AG09319 (cell line): ENCODE data around the gene ADAMTS8.

Experiments used
- DNase-seq: peaks from one replicate; pipeline ENCODE4 v3.0.0-alpha.2; 2010; ENCODE audit warnings: low read depth; ENCODE audit errors: extremely low read depth
- TF ChIP-seq, protein P1 (sequence below): IDR thresholded peaks from 2 replicates; pipeline ENCODE4 v1.5.1; 2011; ENCODE audit warnings: low read depth, mild to moderate bottlenecking, inconsistent platforms, low read length, moderate library complexity

Gene ADAMTS8

GRCh38 chr11:130416530-130416882 is 11.9 kb downstream of the ADAMTS8 start:
- no peak for DNase-seq
- TF ChIP-seq, protein P1, sequence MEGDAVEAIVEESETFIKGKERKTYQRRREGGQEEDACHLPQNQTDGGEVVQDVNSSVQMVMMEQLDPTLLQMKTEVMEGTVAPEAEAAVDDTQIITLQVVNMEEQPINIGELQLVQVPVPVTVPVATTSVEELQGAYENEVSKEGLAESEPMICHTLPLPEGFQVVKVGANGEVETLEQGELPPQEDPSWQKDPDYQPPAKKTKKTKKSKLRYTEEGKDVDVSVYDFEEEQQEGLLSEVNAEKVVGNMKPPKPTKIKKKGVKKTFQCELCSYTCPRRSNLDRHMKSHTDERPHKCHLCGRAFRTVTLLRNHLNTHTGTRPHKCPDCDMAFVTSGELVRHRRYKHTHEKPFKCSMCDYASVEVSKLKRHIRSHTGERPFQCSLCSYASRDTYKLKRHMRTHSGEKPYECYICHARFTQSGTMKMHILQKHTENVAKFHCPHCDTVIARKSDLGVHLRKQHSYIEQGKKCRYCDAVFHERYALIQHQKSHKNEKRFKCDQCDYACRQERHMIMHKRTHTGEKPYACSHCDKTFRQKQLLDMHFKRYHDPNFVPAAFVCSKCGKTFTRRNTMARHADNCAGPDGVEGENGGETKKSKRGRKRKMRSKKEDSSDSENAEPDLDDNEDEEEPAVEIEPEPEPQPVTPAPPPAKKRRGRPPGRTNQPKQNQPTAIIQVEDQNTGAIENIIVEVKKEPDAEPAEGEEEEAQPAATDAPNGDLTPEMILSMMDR: no peak

- TF ChIP-seq, protein P1: no peak
- DNase-seq: no peak
Measured at GRCh38 chr11:130415731-130416529, 12.5 kb downstream of the ADAMTS8 start.

DNA sequence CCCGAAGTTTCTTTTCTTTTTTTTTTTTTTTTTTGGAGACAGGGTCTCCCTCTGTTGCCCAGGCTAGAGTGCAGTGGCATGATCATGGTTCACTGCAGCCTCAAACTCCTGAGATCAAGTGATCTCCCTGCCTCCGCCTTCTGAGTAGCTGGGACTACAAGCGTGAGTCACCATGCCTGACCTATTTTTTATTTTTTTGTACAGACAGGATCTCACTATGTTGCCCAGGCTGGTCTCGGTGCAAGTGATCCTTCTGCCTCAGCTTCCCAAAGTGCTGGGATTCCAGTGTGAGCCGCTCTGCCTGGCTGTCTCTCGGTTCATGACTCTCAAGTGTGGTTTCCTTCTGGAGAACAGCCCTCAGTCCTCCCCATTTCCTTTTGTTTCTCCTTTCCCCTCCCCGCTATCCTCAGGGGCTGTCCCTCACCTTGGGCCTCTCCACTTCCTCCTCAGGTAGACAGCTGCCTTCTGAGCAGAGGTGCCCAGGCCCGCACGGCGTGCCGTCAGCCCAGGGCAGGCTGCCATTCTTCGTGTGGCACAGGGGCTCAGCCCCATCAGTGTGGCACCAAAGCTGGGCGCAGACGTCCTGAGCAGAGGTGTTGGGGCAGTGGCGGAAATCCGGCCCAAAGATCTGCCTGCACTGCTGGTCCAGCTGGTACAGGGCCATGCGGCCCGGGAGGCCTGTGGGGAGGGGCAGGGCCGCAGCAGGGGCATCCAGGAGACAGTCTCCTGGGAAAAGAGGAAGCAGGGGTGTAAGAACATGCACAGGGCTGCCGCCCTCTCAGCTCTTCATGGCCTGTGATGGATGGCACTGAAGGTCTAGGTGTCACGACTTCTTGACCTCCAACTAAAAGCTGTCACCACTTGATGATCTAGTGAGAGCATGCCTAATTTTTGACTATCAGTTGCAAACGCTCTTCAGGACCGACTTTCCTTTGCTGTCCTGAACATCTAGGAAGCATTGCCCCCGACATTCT is 14.0 kb downstream of the ADAMTS8 start:
- no peak for DNase-seq
- TF ChIP-seq, protein P1: no peak

DNA sequence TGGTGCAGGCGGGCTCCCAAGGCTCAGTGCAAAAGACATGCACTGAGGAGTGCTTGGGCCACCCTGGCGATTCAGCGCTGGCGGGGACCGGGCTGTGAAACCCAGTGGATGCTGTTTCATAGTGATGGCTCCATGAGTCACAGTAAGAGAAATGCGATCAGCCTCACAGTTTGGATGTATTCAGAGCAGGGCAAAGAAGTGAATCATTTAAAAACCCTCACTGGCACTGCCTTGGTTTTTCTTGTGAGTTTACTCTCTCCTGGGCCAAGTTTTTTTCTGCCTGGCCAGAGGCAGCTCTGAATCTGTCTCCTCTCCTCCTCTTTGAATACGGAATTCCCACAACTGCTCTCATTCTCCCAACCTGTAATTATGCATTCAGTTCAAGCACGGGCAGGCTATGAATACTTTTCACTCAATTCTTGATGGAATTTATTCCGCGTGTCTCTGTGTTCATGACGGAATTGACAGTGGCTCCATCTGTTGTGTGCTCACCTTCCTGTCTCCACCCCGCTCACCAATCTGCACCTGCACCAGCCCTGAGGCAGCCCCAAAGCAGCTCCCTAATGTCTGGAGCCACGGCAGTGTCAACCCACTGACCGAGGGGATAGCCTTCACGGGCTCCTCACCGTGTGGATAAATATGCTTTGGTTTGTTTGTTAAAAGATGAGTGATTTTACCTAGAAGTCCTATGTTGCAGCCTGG is 14.9 kb downstream of the ADAMTS8 start:
- TF ChIP-seq, protein P1: no peak
- DNase-seq: peak; percentile 58

DNA sequence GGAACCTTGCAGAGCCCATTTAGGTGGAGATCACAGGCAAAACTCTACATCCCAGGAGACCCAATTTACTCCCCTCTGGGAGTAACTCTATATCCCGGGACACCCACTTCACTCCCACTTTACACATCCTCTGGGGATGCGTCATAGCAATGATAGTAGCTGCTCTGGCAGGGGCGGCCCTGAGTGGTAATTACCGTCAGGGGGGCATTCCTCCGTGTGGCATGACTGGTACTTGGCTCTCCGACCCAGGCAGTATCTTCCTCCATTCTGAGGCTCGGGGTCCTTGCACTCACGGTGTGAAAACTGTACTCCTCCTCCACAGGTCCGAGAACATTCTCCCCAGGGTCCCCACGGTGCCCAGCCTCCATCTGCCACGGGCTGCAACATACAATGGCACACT is 17.2 kb downstream of the ADAMTS8 start:
- TF ChIP-seq, protein P1: no peak
- DNase-seq: no peak

DNA sequence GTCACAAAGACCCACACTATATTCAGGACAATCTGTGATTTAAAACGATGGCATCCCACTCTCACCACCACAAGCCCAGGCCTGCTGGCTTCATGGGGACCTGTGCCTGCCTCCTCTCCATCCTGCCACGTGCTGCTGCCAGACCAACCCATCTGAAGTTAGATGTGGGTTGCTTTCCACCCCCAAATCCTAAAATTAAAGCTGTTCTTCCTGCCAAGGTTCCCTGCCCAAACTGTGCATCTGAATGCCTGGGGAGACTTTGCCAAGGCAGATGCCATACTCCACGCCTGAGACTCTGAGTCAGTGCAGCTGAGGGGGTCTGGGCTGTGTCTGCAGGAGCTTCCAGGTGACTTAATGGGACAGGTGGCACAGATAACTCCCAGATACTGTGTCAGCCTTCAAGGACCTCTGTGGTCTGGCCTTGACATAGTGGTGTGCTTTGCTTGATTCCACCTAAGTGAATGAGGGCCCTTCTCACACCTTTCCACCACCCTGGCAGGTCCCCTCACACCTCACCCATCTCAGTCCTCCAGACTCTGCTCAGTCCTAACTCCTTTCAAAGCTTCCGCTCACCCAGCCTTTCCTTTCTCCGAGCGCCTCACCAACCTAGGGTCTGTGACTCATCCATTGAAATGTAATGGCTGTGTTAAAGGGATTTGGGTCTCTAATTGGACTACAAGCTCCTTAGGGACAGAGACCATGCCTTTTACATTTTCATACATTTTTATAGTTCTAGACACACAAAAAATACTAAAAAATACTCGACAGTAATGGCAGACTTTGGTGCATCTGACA is 18.6 kb downstream of the ADAMTS8 start:
- TF ChIP-seq, protein P1: no peak
- no peak for DNase-seq
